ENCODE measurements around the gene DLD.
A peak's percentile ranks its signal among the peaks of the same experiment; 100 is the strongest.
"Not testable (repeated sequence)": the region's sequence is repeated elsewhere in the genome, so short reads cannot be mapped to it uniquely, and the experiment has no call there.

DLD gene

GRCh38 chr7:107890962-107891635, at the start of gene DLD:
Gene DLD (plus strand): TSS chr7:107891183. CDS start chr7:107891251, 68 bp downstream.
- Mint-ChIP-seq H3K4me3 (peak within 1 kb of the TSS; percentile 96), H3K27me3 (ENCODE audit: low read depth) (peaks cover 5% of the 10 kb centered on the region), H3K9me3 (peaks cover 7% of the 10 kb centered on the region), H3K4me1 (ENCODE audit: low read depth) (peaks cover 37% of the 10 kb centered on the region), H3K36me3 (ENCODE audit: low read depth) (peaks cover 24% of the 10 kb centered on the region), H3K27ac (peak within 1 kb of the TSS; percentile 98)

- Mint-ChIP-seq H3K27me3 (ENCODE audit: low read depth) (peaks cover 7% of the 10 kb centered on the region), H3K36me3 (ENCODE audit: low read depth) (no peaks in the 10 kb centered on the region), H3K9me3 (peaks cover 8% of the 10 kb centered on the region), H3K4me3 (no peak overlapping the region), H3K27ac (no peak overlapping the region), H3K4me1 (ENCODE audit: low read depth) (no peaks in the 10 kb centered on the region)
Observed at GRCh38 chr7:107842213-107842612, 48.8 kb upstream of the DLD start.

- peaks cover 8% of the 10 kb centered on the region for H3K9me3 Mint-ChIP-seq
- H3K4me3 Mint-ChIP-seq: no peak overlapping the region
- H3K27ac Mint-ChIP-seq: no peak overlapping the region
- H3K36me3 Mint-ChIP-seq (ENCODE audit: low read depth): no peaks in the 10 kb centered on the region
- H3K27me3 Mint-ChIP-seq (ENCODE audit: low read depth): peaks cover 7% of the 10 kb centered on the region
- no peaks in the 10 kb centered on the region for H3K4me1 Mint-ChIP-seq (ENCODE audit: low read depth)
Observed at GRCh38 chr7:107843184-107843583, 47.8 kb upstream of the DLD start.

GRCh38 chr7:107846324-107846723, 44.7 kb upstream of the DLD start:
- H3K4me1 Mint-ChIP-seq (ENCODE audit: low read depth): no peaks in the 10 kb centered on the region
- H3K27me3 Mint-ChIP-seq (ENCODE audit: low read depth): peaks cover 7% of the 10 kb centered on the region
- no peak overlapping the region for H3K27ac Mint-ChIP-seq
- H3K9me3 Mint-ChIP-seq: no peaks in the 10 kb centered on the region
- H3K4me3 Mint-ChIP-seq: no peak overlapping the region
- H3K36me3 Mint-ChIP-seq (ENCODE audit: low read depth): no peaks in the 10 kb centered on the region

- no peaks in the 10 kb centered on the region for H3K36me3 Mint-ChIP-seq (ENCODE audit: low read depth)
- H3K4me3 Mint-ChIP-seq: no peak overlapping the region
- H3K27me3 Mint-ChIP-seq (ENCODE audit: low read depth): peaks cover 11% of the 10 kb centered on the region
- no peaks in the 10 kb centered on the region for H3K9me3 Mint-ChIP-seq
- H3K4me1 Mint-ChIP-seq (ENCODE audit: low read depth): no peaks in the 10 kb centered on the region
- no peak overlapping the region for H3K27ac Mint-ChIP-seq
Observed at GRCh38 chr7:107847168-107847835, 43.7 kb upstream of the DLD start.

GRCh38 chr7:107847836-107848175, 43.2 kb upstream of the DLD start:
- not testable (repeated sequence) for H3K36me3 Mint-ChIP-seq (ENCODE audit: low read depth); H3K4me3 Mint-ChIP-seq; H3K9me3 Mint-ChIP-seq; H3K4me1 Mint-ChIP-seq (ENCODE audit: low read depth); H3K27ac Mint-ChIP-seq
- H3K27me3 Mint-ChIP-seq (ENCODE audit: low read depth): peaks cover 11% of the 10 kb centered on the region

GRCh38 chr7:107848211-107848610, 42.8 kb upstream of the DLD start:
- H3K4me3 Mint-ChIP-seq; H3K9me3 Mint-ChIP-seq; H3K27ac Mint-ChIP-seq; H3K36me3 Mint-ChIP-seq (ENCODE audit: low read depth); H3K4me1 Mint-ChIP-seq (ENCODE audit: low read depth): not testable (repeated sequence)
- peaks cover 11% of the 10 kb centered on the region for H3K27me3 Mint-ChIP-seq (ENCODE audit: low read depth)

- H3K27me3 Mint-ChIP-seq (ENCODE audit: low read depth): peaks cover 16% of the 10 kb centered on the region
- H3K27ac Mint-ChIP-seq: no peak overlapping the region
- H3K36me3 Mint-ChIP-seq (ENCODE audit: low read depth): no peaks in the 10 kb centered on the region
- no peaks in the 10 kb centered on the region for H3K4me1 Mint-ChIP-seq (ENCODE audit: low read depth)
- no peaks in the 10 kb centered on the region for H3K9me3 Mint-ChIP-seq
- H3K4me3 Mint-ChIP-seq: no peak overlapping the region
Observed at GRCh38 chr7:107850216-107850615, 40.8 kb upstream of the DLD start.

- Mint-ChIP-seq H3K27me3 (ENCODE audit: low read depth) (peaks cover 17% of the 10 kb centered on the region), H3K4me3 (no peak overlapping the region), H3K9me3 (no peaks in the 10 kb centered on the region)
Observed at GRCh38 chr7:107850643-107851042, 40.3 kb upstream of the DLD start.

GRCh38 chr7:107854454-107854853, 36.5 kb upstream of the DLD start:
- H3K4me3 Mint-ChIP-seq: no peak overlapping the region

More at GRCh38 chr7:107850643-107851042, 40.3 kb upstream of the DLD start:
- Mint-ChIP-seq H3K36me3 (ENCODE audit: low read depth) (no peaks in the 10 kb centered on the region), H3K27ac (no peak overlapping the region), H3K4me1 (ENCODE audit: low read depth) (no peaks in the 10 kb centered on the region)

GRCh38 chr7:107854989-107855388, 36.0 kb upstream of the DLD start:
- no peak overlapping the region for H3K4me3 Mint-ChIP-seq
- no peak overlapping the region for H3K27ac Mint-ChIP-seq
- peaks cover 9% of the 10 kb centered on the region for H3K27me3 Mint-ChIP-seq (ENCODE audit: low read depth)
- peaks cover 1% of the 10 kb centered on the region for H3K36me3 Mint-ChIP-seq (ENCODE audit: low read depth)
- no peaks in the 10 kb centered on the region for H3K9me3 Mint-ChIP-seq
- peaks cover 18% of the 10 kb centered on the region for H3K4me1 Mint-ChIP-seq (ENCODE audit: low read depth)

More at GRCh38 chr7:107854454-107854853, 36.5 kb upstream of the DLD start:
- H3K27ac Mint-ChIP-seq: no peak overlapping the region
- peaks cover 9% of the 10 kb centered on the region for H3K27me3 Mint-ChIP-seq (ENCODE audit: low read depth)
- H3K36me3 Mint-ChIP-seq (ENCODE audit: low read depth): peaks cover 1% of the 10 kb centered on the region
- H3K9me3 Mint-ChIP-seq: no peaks in the 10 kb centered on the region
- peaks cover 16% of the 10 kb centered on the region for H3K4me1 Mint-ChIP-seq (ENCODE audit: low read depth)

- peak overlapping the region; percentile 5 for H3K4me3 Mint-ChIP-seq
- H3K27me3 Mint-ChIP-seq (ENCODE audit: low read depth): peaks cover 7% of the 10 kb centered on the region
- H3K27ac Mint-ChIP-seq: peak overlapping the region; percentile 49
Observed at GRCh38 chr7:107856806-107857540, 34.0 kb upstream of the DLD start.

GRCh38 chr7:107857541-107857912, 33.5 kb upstream of the DLD start:
- peaks cover 1% of the 10 kb centered on the region for H3K36me3 Mint-ChIP-seq (ENCODE audit: low read depth)
- peak overlapping the region; percentile 49 for H3K27ac Mint-ChIP-seq
- peak overlapping the region; percentile 5 for H3K4me3 Mint-ChIP-seq
- peaks cover 20% of the 10 kb centered on the region for H3K4me1 Mint-ChIP-seq (ENCODE audit: low read depth)
- H3K9me3 Mint-ChIP-seq: no peaks in the 10 kb centered on the region
- peaks cover 5% of the 10 kb centered on the region for H3K27me3 Mint-ChIP-seq (ENCODE audit: low read depth)

More at GRCh38 chr7:107856806-107857540, 34.0 kb upstream of the DLD start:
- peaks cover 20% of the 10 kb centered on the region for H3K4me1 Mint-ChIP-seq (ENCODE audit: low read depth)
- H3K36me3 Mint-ChIP-seq (ENCODE audit: low read depth): peaks cover 1% of the 10 kb centered on the region
- H3K9me3 Mint-ChIP-seq: no peaks in the 10 kb centered on the region

GRCh38 chr7:107858280-107858679, 32.7 kb upstream of the DLD start:
- Mint-ChIP-seq H3K27me3 (ENCODE audit: low read depth) (peaks cover 5% of the 10 kb centered on the region), H3K27ac (peak overlapping the region; percentile 28), H3K4me3 (peak overlapping the region; percentile 4), H3K9me3 (no peaks in the 10 kb centered on the region), H3K4me1 (ENCODE audit: low read depth) (peaks cover 20% of the 10 kb centered on the region), H3K36me3 (ENCODE audit: low read depth) (peaks cover 1% of the 10 kb centered on the region)
